ENCODE results near the gene RHEBL1.

RHEBL1 gene

GRCh38 chr12:49037111-49037946, 32.5 kb downstream of the RHEBL1 start:
- no peak for DNase-seq (ENCODE audit: low read depth)

GRCh38 chr12:49036029-49036428, 33.8 kb downstream of the RHEBL1 start:
- DNase-seq (ENCODE audit: low read depth), result no peak

- DNase-seq (ENCODE audit: low read depth), result no peak
Measured at GRCh38 chr12:49034286-49034622, 35.5 kb downstream of the RHEBL1 start.

GRCh38 chr12:49033611-49034285, 36.0 kb downstream of the RHEBL1 start:
- no peak for DNase-seq (ENCODE audit: low read depth)

GRCh38 chr12:49032679-49033447, 36.9 kb downstream of the RHEBL1 start:
- no peak for DNase-seq (ENCODE audit: low read depth)

- no peak for DNase-seq (ENCODE audit: low read depth)
Measured at GRCh38 chr12:49032276-49032675, 37.5 kb downstream of the RHEBL1 start.

- DNase-seq (ENCODE audit: low read depth), result no peak
Measured at GRCh38 chr12:49031573-49032161, 38.1 kb downstream of the RHEBL1 start.

GRCh38 chr12:49030714-49031572, 38.8 kb downstream of the RHEBL1 start:
- no peak for DNase-seq (ENCODE audit: low read depth)

GRCh38 chr12:49030119-49030518, 39.7 kb downstream of the RHEBL1 start:
- no peak for DNase-seq (ENCODE audit: low read depth)

GRCh38 chr12:49028666-49029275, 41.0 kb downstream of the RHEBL1 start:
- DNase-seq (ENCODE audit: low read depth), result no peak

GRCh38 chr12:49027846-49028555, 41.8 kb downstream of the RHEBL1 start:
- no peak for DNase-seq (ENCODE audit: low read depth)

GRCh38 chr12:49026678-49027480, 42.9 kb downstream of the RHEBL1 start:
- no peak for DNase-seq (ENCODE audit: low read depth)

- DNase-seq (ENCODE audit: low read depth), result no peak
Measured at GRCh38 chr12:49026101-49026500, 43.7 kb downstream of the RHEBL1 start.

- DNase-seq (ENCODE audit: low read depth), result no peak
Measured at GRCh38 chr12:49025463-49025862, 44.3 kb downstream of the RHEBL1 start.

- no peak for DNase-seq (ENCODE audit: low read depth)
Measured at GRCh38 chr12:49024543-49024942, 45.2 kb downstream of the RHEBL1 start.

GRCh38 chr12:49023812-49024211, 46.0 kb downstream of the RHEBL1 start:
- no peak for DNase-seq (ENCODE audit: low read depth)

- DNase-seq (ENCODE audit: low read depth), result no peak
Measured at GRCh38 chr12:49022558-49023178, 47.1 kb downstream of the RHEBL1 start.

GRCh38 chr12:49021292-49021915, 48.4 kb downstream of the RHEBL1 start:
- DNase-seq (ENCODE audit: low read depth), result no peak

GRCh38 chr12:49020441-49020840, 49.3 kb downstream of the RHEBL1 start:
- no peak for DNase-seq (ENCODE audit: low read depth)
